SK-N-SH treated with all-trans-retinoic acid at 6 μM for 48 hours (cell line): Measurements from ENCODE around the gene COL4A1.

ENCODE experiments used
- ATAC-seq: fragments of 200-7000 bp; cut with Tn5 transposase; 3 replicates; pipeline ENCODE4 v1.9.1; 2020; ENCODE audit warnings: mild to moderate bottlenecking, moderate library complexity
- ARNTL ChIP-seq: fragments of 450-650 bp; formaldehyde crosslinking; IDR thresholded peaks from 2 replicates; pipeline ENCODE4 v1.5.0; 2020; ENCODE audit warnings: low read depth, mild to moderate bottlenecking, moderate library complexity, borderline replicate concordance
- BACH2 ChIP-seq: fragments of 250-450 bp; sonication (Bioruptor Pico); IDR thresholded peaks from 2 replicates; pipeline ENCODE4 v1.9.0; 2021; ENCODE audit warnings: mild to moderate bottlenecking, borderline replicate concordance
- CREB5 ChIP-seq: fragments of 250-450 bp; sonication (Bioruptor Pico); IDR thresholded peaks from 2 replicates; pipeline ENCODE4 v1.5.1; 2020; ENCODE audit warnings: low read depth, mild to moderate bottlenecking, moderate library complexity
- CSDC2 ChIP-seq: fragments of 250-450 bp; sonication (Bioruptor Pico); IDR thresholded peaks from 2 replicates; pipeline ENCODE4 v1.5.0; 2020; ENCODE audit warnings: mild to moderate bottlenecking, moderate library complexity
- CSRNP3 ChIP-seq: fragments of 250-450 bp; sonication (Bioruptor Pico); IDR thresholded peaks from 2 replicates; pipeline ENCODE4 v1.5.1; 2021; ENCODE audit warnings: mild to moderate bottlenecking, moderate library complexity
- ESRRG ChIP-seq: fragments of 250-450 bp; sonication (Bioruptor Pico); IDR thresholded peaks from 2 replicates; pipeline ENCODE4 v1.6.1; 2021; ENCODE audit warnings: mild to moderate bottlenecking
- GLIS3 ChIP-seq: fragments of 250-450 bp; sonication (Bioruptor Pico); IDR thresholded peaks from 2 replicates; pipeline ENCODE4 v1.5.0; 2020; ENCODE audit warnings: mild to moderate bottlenecking, moderate library complexity
- ISL1 ChIP-seq: fragments of 250-450 bp; sonication (Bioruptor Pico); IDR thresholded peaks from 2 replicates; pipeline ENCODE4 v2.1.2; 2022; ENCODE audit warnings: mild to moderate bottlenecking, moderate library complexity
- PATZ1 ChIP-seq: fragments of 250-450 bp; sonication (Bioruptor Pico); IDR thresholded peaks from 2 replicates; pipeline ENCODE4 v1.8.0; 2020; ENCODE audit warnings: mild to moderate bottlenecking, moderate library complexity, borderline replicate concordance
- POU6F1 ChIP-seq: fragments of 250-450 bp; sonication (Bioruptor Pico); IDR thresholded peaks from 2 replicates; pipeline ENCODE4 v1.8.0; 2021; ENCODE audit warnings: low read depth, mild to moderate bottlenecking, moderate library complexity, borderline replicate concordance
- PPARA ChIP-seq: fragments of 250-450 bp; sonication (Bioruptor Pico); IDR thresholded peaks from 2 replicates; pipeline ENCODE4 v1.5.0; 2020; ENCODE audit warnings: mild to moderate bottlenecking, borderline replicate concordance
- SNAI2 ChIP-seq: fragments of 250-450 bp; sonication (Bioruptor Pico); IDR thresholded peaks from 2 replicates; pipeline ENCODE4 v1.5.0; 2020; ENCODE audit warnings: mild to moderate bottlenecking, moderate library complexity
- TCF4 ChIP-seq: fragments of 250-450 bp; sonication (Bioruptor Pico); IDR thresholded peaks from 2 replicates; pipeline ENCODE4 v1.8.0; 2021; ENCODE audit warnings: mild to moderate bottlenecking, moderate library complexity, borderline replicate concordance
- TSHZ2 ChIP-seq: fragments of 250-450 bp; sonication (Bioruptor Pico); IDR thresholded peaks from 2 replicates; pipeline ENCODE4 v1.5.0; 2020; ENCODE audit warnings: mild to moderate bottlenecking, moderate library complexity
- ZC3H10 ChIP-seq: fragments of 250-450 bp; sonication (Bioruptor Pico); IDR thresholded peaks from 2 replicates; pipeline ENCODE4 v1.5.1; 2021; ENCODE audit warnings: mild to moderate bottlenecking, moderate library complexity
- ZFP3 ChIP-seq: fragments of 250-450 bp; sonication (Bioruptor Pico); IDR thresholded peaks from 2 replicates; pipeline ENCODE4 v1.5.0; 2020; ENCODE audit warnings: mild to moderate bottlenecking, moderate library complexity
- ZFP30 ChIP-seq: fragments of 450-650 bp; formaldehyde crosslinking; IDR thresholded peaks from 2 replicates; pipeline ENCODE4 v1.5.0; 2022; ENCODE audit warnings: mild to moderate bottlenecking, moderate library complexity
- ZNF565 ChIP-seq: fragments of 450-650 bp; formaldehyde crosslinking; conservative IDR thresholded peaks from 2 replicates; pipeline ENCODE4 v1.5.0; 2020; ENCODE audit warnings: low read depth, mild to moderate bottlenecking, moderate library complexity
- ZNF70 ChIP-seq: fragments of 450-650 bp; formaldehyde crosslinking; IDR thresholded peaks from 2 replicates; pipeline ENCODE4 v1.5.0; 2020; ENCODE audit warnings: mild to moderate bottlenecking, moderate library complexity
- ZNF8 ChIP-seq: fragments of 450-650 bp; formaldehyde crosslinking; IDR thresholded peaks from 2 replicates; pipeline ENCODE4 v1.5.0; 2020; ENCODE audit warnings: mild to moderate bottlenecking, moderate library complexity

COL4A1 gene

GRCh38 chr13:110245416-110245899, 61.5 kb downstream of the COL4A1 start:
- TF ChIP-seq TCF4 (no peak; the same call in 1 of the 2 replicates), CSRNP3 (no peak), ZNF70 (CRISPR knock-in tag) (no peak), CSDC2 (CRISPR knock-in tag) (no peak), POU6F1 (no peak), BACH2 (CRISPR knock-in tag) (no peak), SNAI2 (CRISPR knock-in tag) (no peak), CREB5 (CRISPR knock-in tag) (no peak), ARNTL (CRISPR knock-in tag) (no peak), ZNF565 (CRISPR knock-in tag) (no peak), ZC3H10 (CRISPR knock-in tag) (no peak), ZFP3 (CRISPR knock-in tag) (no peak), ESRRG (CRISPR knock-in tag) (no peak), GLIS3 (CRISPR knock-in tag) (no peak), ISL1 (CRISPR knock-in tag) (no peak), PATZ1 (CRISPR knock-in tag) (no peak)
- ATAC-seq, result peak; percentile 14; the same call in 2 of the 3 replicates

GRCh38 chr13:110244976-110245375, 62.0 kb downstream of the COL4A1 start:
- TF ChIP-seq CREB5 (CRISPR knock-in tag) (no peak), ZC3H10 (CRISPR knock-in tag) (no peak), ISL1 (CRISPR knock-in tag) (no peak), ZNF8 (CRISPR knock-in tag) (no peak), GLIS3 (CRISPR knock-in tag) (no peak), ARNTL (CRISPR knock-in tag) (no peak), ZFP30 (CRISPR knock-in tag) (no peak), CSRNP3 (no peak)
- ATAC-seq, result no peak

GRCh38 chr13:110244071-110244830, 62.7 kb downstream of the COL4A1 start:
- ATAC-seq, result peak; percentile 40
- TF ChIP-seq ISL1 (CRISPR knock-in tag) (no peak), TSHZ2 (CRISPR knock-in tag) (no peak), POU6F1 (no peak), PPARA (CRISPR knock-in tag) (no peak)
